VCaP (cell line): ENCODE measurements around the gene GRAMD1B.
A peak's percentile ranks its signal among the peaks of the same experiment; 100 is the strongest.

Source experiments
- H3K27ac ChIP-seq: fragments of 450-650 bp; 2 replicates; pipeline ENCODE4 v1.5.1; 2017
- CTCF ChIP-seq: fragments of 450-650 bp; conservative IDR thresholded peaks from 2 replicates; pipeline ENCODE4 v1.5.1; 2017; ENCODE audit warnings: mild to moderate bottlenecking, moderate library complexity

The GRAMD1B gene

GRCh38 chr11:123405123-123405592 is 24.9 kb upstream of the GRAMD1B start:
- H3K27ac ChIP-seq = no peak overlapping the region
- no peak for TF ChIP-seq CTCF

GRCh38 chr11:123406441-123407129 is 23.5 kb upstream of the GRAMD1B start:
- no peak for TF ChIP-seq CTCF
- H3K27ac ChIP-seq = peak overlapping the region; percentile 32; the same call in 1 of the 2 replicates

- H3K27ac ChIP-seq = peak overlapping the region; percentile 32
- TF ChIP-seq CTCF = peak; percentile 92
These were observed 22.7 kb upstream of the GRAMD1B start for GRCh38 chr11:123407130-123407995.

- no peak for TF ChIP-seq CTCF
- peak overlapping the region; percentile 32 for H3K27ac ChIP-seq
These were observed 22.0 kb upstream of the GRAMD1B start for GRCh38 chr11:123407996-123408597.

GRCh38 chr11:123408619-123409455 is 21.2 kb upstream of the GRAMD1B start:
- no peak for TF ChIP-seq CTCF
- H3K27ac ChIP-seq = peak overlapping the region; percentile 32

- no peak for TF ChIP-seq CTCF
- peak overlapping the region; percentile 32 for H3K27ac ChIP-seq
These were observed 20.4 kb upstream of the GRAMD1B start for GRCh38 chr11:123409456-123410217.
